H1 (cell line): ENCODE measurements around the gene ARL6IP6. TPM values are rescaled to one million over a fixed set of nuclear protein-coding genes. Genes with fewer than 3 reads are reported as not detected.
A peak's percentile ranks its signal among the peaks of the same experiment; 100 is the strongest.

Experiments used
- EZH2 ChIP-seq: fragments of 200-600 bp; sonication (generic); IDR thresholded peaks from 2 replicates; pipeline ENCODE4 v1.7.1; 2012; ENCODE audit warnings: low read depth, mild to moderate bottlenecking, moderate library complexity, low read length, inconsistent platforms; ENCODE audit not compliant: severe bottlenecking
- SIX5 ChIP-seq: IDR thresholded peaks from 2 replicates; pipeline ENCODE4 v1.6.1; 2011; ENCODE audit warnings: mild to moderate bottlenecking, low read depth, low read length
- TEAD4 ChIP-seq: IDR thresholded peaks from 2 replicates; pipeline ENCODE4 v1.6.1; 2012; ENCODE audit warnings: low read depth, low read length, inconsistent platforms, mixed read lengths
- polyA plus RNA-seq, 7 experiments: library from polyadenylated mRNA; depleted of rRNA in 3 of 7; stranded (reverse) in 5 of 7; unstranded in 2 of 7; fragments of >200 nt in 5 of 7; fragments of 200-250 nt in 2 of 7; gene quantifications; 1 replicate in 5 of 7; 2 replicates in 1 of 7; 4 replicates in 1 of 7; pipeline versions ENCODE4 v1.2.1 to v1.2.3, GENCODE V29; 2011 to 2013; ENCODE audit warnings: missing spikeins in 2 of 7, mixed read lengths in 2 of 7
- total RNA-seq: library from RNA; stranded (reverse); fragmentation: NEBNext Ultra II Directional; extraction: Animal tissue kit (Norgen Biotek cat#: 25700); gene quantifications from 2 replicates; pipeline ENCODE4 v1.2.1, GENCODE V29; 2021
- TF ChIP-seq, protein P1 (sequence below): IDR thresholded peaks from 2 replicates; pipeline ENCODE4 v1.6.1; 2012; ENCODE audit warnings: inconsistent platforms

ARL6IP6 gene
- total and polyA plus RNA-seq, 2 of the 8 experiments (the other 6 are each of a cell fraction or from before 2014, with no cell fraction given): 47.3 to 92.9 TPM

- TF ChIP-seq, protein P1, sequence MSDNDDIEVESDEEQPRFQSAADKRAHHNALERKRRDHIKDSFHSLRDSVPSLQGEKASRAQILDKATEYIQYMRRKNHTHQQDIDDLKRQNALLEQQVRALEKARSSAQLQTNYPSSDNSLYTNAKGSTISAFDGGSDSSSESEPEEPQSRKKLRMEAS: peak; percentile 49
- no peak for TF ChIP-seq SIX5
- 0 out of 2 replicates have a peak, but pooled peaks have one; percentile 9 for TF ChIP-seq TEAD4
- no peak for TF ChIP-seq EZH2
Measured at GRCh38 chr2:152755029-152755428, 36.6 kb downstream of the ARL6IP6 start (continued).
